ENCODE results near the gene GPR142.

Gene GPR142

GRCh38 chr17:74371653-74372147 lies 4.4 kb downstream of the GPR142 start:
- DNase-seq = no peak

GRCh38 chr17:74372426-74372825 lies 5.1 kb downstream of the GPR142 start:
- no peak for DNase-seq

GRCh38 chr17:74373838-74374606 lies 6.7 kb downstream of the GPR142 start:
- peak; percentile 76 to 86 for DNase-seq

GRCh38 chr17:74374858-74375257 lies 7.6 kb downstream of the GPR142 start:
- no peak for DNase-seq

GRCh38 chr17:74379495-74380085 lies 12.3 kb downstream of the GPR142 start:
- DNase-seq = peak; percentile 64 to 85

- DNase-seq = no peak
Measured at GRCh38 chr17:74380086-74380958, 13.0 kb downstream of the GPR142 start.

- no peak for DNase-seq
Measured at GRCh38 chr17:74380959-74381808, 13.9 kb downstream of the GPR142 start.

GRCh38 chr17:74383141-74383540 lies 15.8 kb downstream of the GPR142 start:
- DNase-seq = no peak

- DNase-seq = no peak
Measured at GRCh38 chr17:74385201-74385600, 17.9 kb downstream of the GPR142 start.

GRCh38 chr17:74386386-74386785 lies 19.1 kb downstream of the GPR142 start:
- peak in 1 of 2 donors; percentile 16 for DNase-seq

GRCh38 chr17:74387365-74388218 lies 20.3 kb downstream of the GPR142 start:
- no peak for DNase-seq

- no peak for DNase-seq
Measured at GRCh38 chr17:74389084-74389753, 21.9 kb downstream of the GPR142 start.

- no peak for DNase-seq
Measured at GRCh38 chr17:74389937-74390679, 22.8 kb downstream of the GPR142 start.

- DNase-seq = no peak
Measured at GRCh38 chr17:74390680-74391653, 23.7 kb downstream of the GPR142 start.

GRCh38 chr17:74391771-74392170 lies 24.5 kb downstream of the GPR142 start:
- no peak for DNase-seq

GRCh38 chr17:74392848-74393247 lies 25.5 kb downstream of the GPR142 start:
- no peak for DNase-seq

- DNase-seq = peak in 1 of 2 donors; percentile 29
Measured at GRCh38 chr17:74393346-74393942, 26.1 kb downstream of the GPR142 start.

GRCh38 chr17:74394275-74394950 lies 27.1 kb downstream of the GPR142 start:
- DNase-seq = no peak

Data from hippocampal formation (tissue), 2 donors.